GM12878 (cell line): ENCODE measurements around the gene CAMTA1. TPM values are rescaled to one million over a fixed set of nuclear protein-coding genes. Genes with fewer than 3 reads are reported as not detected.

Source experiments
- BCL11A ChIP-seq: IDR thresholded peaks from 2 replicates; pipeline ENCODE4 v1.6.1; 2011; ENCODE audit warnings: low read depth, low read length
- EED ChIP-seq: sonication (generic); IDR thresholded peaks from 2 replicates; pipeline ENCODE4 v1.6.1; 2016; ENCODE audit warnings: antibody characterized with exemption, low read depth
- HDAC2 ChIP-seq: fragments of 200-600 bp; sonication (generic); IDR thresholded peaks from 2 replicates; pipeline ENCODE4 v1.6.1; 2017
- HDGF ChIP-seq: fragments of 450-650 bp; IDR thresholded peaks from 2 replicates; pipeline ENCODE4 v1.6.1; 2016; ENCODE audit warnings: antibody characterized with exemption
- JUNB ChIP-seq: IDR thresholded peaks from 2 replicates; pipeline ENCODE4 v1.6.1; 2016; ENCODE audit warnings: antibody characterized with exemption, mild to moderate bottlenecking
- JUND ChIP-seq: IDR thresholded peaks from 2 replicates; pipeline ENCODE4 v1.6.1; 2012; ENCODE audit warnings: low read depth, mild to moderate bottlenecking, low read length, improper control_type of control experiment, moderate library complexity
- KLF5 ChIP-seq: fragments of 450-650 bp; IDR thresholded peaks from 2 replicates; pipeline ENCODE4 v1.6.1; 2014; ENCODE audit warnings: mild to moderate bottlenecking; ENCODE audit not compliant: partially characterized antibody
- MTA2 ChIP-seq: fragments of 450-650 bp; IDR thresholded peaks from 2 replicates; pipeline ENCODE4 v1.6.1; 2016; ENCODE audit warnings: low read depth, mild to moderate bottlenecking, moderate library complexity
- NFIC ChIP-seq: IDR thresholded peaks from 2 replicates; pipeline ENCODE4 v1.6.1; 2012; ENCODE audit warnings: low read depth, mild to moderate bottlenecking, inconsistent platforms, low read length, moderate library complexity
- PML ChIP-seq: IDR thresholded peaks from 2 replicates; pipeline ENCODE4 v1.6.1; 2012; ENCODE audit warnings: low read length, inconsistent platforms
- TCF7 ChIP-seq: IDR thresholded peaks from 2 replicates; pipeline ENCODE4 v1.6.1; 2014; ENCODE audit warnings: antibody characterized with exemption, borderline replicate concordance
- polyA plus RNA-seq, 11 experiments: library from polyadenylated mRNA; depleted of rRNA in 4 of 11; unstranded in 6 of 11; stranded (reverse) in 5 of 11; fragments of >200 nt; fragmentation: Nextera tagmentation in 4 of 11; fragmentation: Illumina TruSeq in 1 of 11; extraction: Ambion mirVana in 4 of 11; extraction: Trizol in 1 of 11; gene quantifications; 1 replicate in 1 of 11; 2 replicates in 10 of 11; pipeline versions ENCODE4 v1.2.1 to v1.2.3, GENCODE V29; 2011 to 2016; ENCODE audit warnings: inconsistent platforms in 2 of 11, missing spikeins in 2 of 11, low read depth in 1 of 11
- total RNA-seq, 4 experiments: library from RNA; depleted of rRNA in 3 of 4; stranded (reverse); fragments of >200 nt in 3 of 4; fragmentation: Illumina TruSeq in 1 of 4; extraction: Trizol in 1 of 4; gene quantifications; 2 replicates each; pipeline versions ENCODE4 v1.2.1 to v1.2.3, GENCODE V29; 2013 to 2021
- TF ChIP-seq, protein P1 (sequence below): fragments of 150-350 bp; IDR thresholded peaks from 2 replicates; pipeline ENCODE4 v1.6.1; 2016; ENCODE audit warnings: low read depth, low read length
- TF ChIP-seq, protein P2 (sequence below): fragments of 450-650 bp; IDR thresholded peaks from 2 replicates; pipeline ENCODE4 v1.6.1; 2016; ENCODE audit warnings: mild to moderate bottlenecking, moderate library complexity, borderline replicate concordance
- TF ChIP-seq, protein P3 (sequence below): fragments of 450-650 bp; conservative IDR thresholded peaks from 2 replicates; pipeline ENCODE4 v1.6.1; 2017; ENCODE audit warnings: mild to moderate bottlenecking, moderate library complexity

The CAMTA1 gene
- total and polyA plus RNA-seq, 10 of the 15 experiments (the other 5 are each of a cell fraction or from before 2014, with no cell fraction given): 37.7 to 148 (median 76.4) TPM

DNA sequence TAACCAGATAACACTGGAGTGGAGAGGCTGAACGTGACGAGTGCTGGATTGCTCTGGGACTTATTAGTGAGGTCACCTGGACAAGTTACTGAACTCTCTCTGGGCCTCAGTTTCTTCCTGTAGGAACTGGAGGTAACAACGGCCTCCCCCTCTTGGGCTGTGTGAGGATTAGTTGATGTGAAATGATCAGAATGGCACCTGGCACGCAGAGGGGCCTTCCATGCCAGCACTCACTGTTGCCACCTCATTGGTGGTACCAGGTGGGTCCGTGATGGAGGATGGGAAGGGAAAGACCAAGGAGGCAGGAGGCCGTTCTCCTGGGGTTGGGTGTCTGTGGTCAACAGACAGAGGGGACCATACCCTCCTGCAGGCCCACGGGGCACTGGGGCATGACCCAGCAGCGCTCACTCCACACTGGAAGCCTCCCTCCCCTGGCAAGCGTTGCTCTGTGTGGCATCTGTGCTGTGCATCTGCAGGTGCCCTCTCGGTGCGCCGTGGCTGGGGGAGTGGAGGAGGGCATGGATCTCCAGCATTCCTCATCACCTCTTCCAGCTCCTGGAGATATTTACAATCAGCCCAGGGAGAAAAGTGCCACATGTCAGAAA is 636.3 kb downstream of the CAMTA1 start (continued):
- TF ChIP-seq, protein P1, sequence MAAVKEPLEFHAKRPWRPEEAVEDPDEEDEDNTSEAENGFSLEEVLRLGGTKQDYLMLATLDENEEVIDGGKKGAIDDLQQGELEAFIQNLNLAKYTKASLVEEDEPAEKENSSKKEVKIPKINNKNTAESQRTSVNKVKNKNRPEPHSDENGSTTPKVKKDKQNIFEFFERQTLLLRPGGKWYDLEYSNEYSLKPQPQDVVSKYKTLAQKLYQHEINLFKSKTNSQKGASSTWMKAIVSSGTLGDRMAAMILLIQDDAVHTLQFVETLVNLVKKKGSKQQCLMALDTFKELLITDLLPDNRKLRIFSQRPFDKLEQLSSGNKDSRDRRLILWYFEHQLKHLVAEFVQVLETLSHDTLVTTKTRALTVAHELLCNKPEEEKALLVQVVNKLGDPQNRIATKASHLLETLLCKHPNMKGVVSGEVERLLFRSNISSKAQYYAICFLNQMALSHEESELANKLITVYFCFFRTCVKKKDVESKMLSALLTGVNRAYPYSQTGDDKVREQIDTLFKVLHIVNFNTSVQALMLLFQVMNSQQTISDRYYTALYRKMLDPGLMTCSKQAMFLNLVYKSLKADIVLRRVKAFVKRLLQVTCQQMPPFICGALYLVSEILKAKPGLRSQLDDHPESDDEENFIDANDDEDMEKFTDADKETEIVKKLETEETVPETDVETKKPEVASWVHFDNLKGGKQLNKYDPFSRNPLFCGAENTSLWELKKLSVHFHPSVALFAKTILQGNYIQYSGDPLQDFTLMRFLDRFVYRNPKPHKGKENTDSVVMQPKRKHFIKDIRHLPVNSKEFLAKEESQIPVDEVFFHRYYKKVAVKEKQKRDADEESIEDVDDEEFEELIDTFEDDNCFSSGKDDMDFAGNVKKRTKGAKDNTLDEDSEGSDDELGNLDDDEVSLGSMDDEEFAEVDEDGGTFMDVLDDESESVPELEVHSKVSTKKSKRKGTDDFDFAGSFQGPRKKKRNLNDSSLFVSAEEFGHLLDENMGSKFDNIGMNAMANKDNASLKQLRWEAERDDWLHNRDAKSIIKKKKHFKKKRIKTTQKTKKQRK: no peak
- no peak for TF ChIP-seq JUNB
- TF ChIP-seq, protein P2, sequence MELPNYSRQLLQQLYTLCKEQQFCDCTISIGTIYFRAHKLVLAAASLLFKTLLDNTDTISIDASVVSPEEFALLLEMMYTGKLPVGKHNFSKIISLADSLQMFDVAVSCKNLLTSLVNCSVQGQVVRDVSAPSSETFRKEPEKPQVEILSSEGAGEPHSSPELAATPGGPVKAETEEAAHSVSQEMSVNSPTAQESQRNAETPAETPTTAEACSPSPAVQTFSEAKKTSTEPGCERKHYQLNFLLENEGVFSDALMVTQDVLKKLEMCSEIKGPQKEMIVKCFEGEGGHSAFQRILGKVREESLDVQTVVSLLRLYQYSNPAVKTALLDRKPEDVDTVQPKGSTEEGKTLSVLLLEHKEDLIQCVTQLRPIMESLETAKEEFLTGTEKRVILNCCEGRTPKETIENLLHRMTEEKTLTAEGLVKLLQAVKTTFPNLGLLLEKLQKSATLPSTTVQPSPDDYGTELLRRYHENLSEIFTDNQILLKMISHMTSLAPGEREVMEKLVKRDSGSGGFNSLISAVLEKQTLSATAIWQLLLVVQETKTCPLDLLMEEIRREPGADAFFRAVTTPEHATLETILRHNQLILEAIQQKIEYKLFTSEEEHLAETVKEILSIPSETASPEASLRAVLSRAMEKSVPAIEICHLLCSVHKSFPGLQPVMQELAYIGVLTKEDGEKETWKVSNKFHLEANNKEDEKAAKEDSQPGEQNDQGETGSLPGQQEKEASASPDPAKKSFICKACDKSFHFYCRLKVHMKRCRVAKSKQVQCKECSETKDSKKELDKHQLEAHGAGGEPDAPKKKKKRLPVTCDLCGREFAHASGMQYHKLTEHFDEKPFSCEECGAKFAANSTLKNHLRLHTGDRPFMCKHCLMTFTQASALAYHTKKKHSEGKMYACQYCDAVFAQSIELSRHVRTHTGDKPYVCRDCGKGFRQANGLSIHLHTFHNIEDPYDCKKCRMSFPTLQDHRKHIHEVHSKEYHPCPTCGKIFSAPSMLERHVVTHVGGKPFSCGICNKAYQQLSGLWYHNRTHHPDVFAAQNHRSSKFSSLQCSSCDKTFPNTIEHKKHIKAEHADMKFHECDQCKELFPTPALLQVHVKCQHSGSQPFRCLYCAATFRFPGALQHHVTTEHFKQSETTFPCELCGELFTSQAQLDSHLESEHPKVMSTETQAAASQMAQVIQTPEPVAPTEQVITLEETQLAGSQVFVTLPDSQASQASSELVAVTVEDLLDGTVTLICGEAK: no peak
- no peak for TF ChIP-seq JUND
- TF ChIP-seq KLF5: no peak
- no peak for TF ChIP-seq MTA2
- no peak for TF ChIP-seq HDAC2
- TF ChIP-seq TCF7: no peak
- no peak for TF ChIP-seq NFIC
- TF ChIP-seq PML: no peak
- no peak for TF ChIP-seq EED
- no peak for TF ChIP-seq HDGF
- TF ChIP-seq, protein P3, sequence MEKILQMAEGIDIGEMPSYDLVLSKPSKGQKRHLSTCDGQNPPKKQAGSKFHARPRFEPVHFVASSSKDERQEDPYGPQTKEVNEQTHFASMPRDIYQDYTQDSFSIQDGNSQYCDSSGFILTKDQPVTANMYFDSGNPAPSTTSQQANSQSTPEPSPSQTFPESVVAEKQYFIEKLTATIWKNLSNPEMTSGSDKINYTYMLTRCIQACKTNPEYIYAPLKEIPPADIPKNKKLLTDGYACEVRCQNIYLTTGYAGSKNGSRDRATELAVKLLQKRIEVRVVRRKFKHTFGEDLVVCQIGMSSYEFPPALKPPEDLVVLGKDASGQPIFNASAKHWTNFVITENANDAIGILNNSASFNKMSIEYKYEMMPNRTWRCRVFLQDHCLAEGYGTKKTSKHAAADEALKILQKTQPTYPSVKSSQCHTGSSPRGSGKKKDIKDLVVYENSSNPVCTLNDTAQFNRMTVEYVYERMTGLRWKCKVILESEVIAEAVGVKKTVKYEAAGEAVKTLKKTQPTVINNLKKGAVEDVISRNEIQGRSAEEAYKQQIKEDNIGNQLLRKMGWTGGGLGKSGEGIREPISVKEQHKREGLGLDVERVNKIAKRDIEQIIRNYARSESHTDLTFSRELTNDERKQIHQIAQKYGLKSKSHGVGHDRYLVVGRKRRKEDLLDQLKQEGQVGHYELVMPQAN: no peak
- TF ChIP-seq BCL11A: no peak
